ENCODE measurements around the gene CCT2.

- TF ChIP-seq POLR2A (IDR thresholded peaks at IDR 0.05) (no peak), CTCF (IDR thresholded peaks at IDR 0.05 in 8 of 11, conservative IDR thresholded peaks at IDR 0.05 in 3 of 11) (no peak), POLR2AphosphoS5 (IDR thresholded peaks at IDR 0.05) (no peak)
Measured at GRCh38 chr12:69595689-69596088, 10.4 kb downstream of the CCT2 start.

All from spleen (tissue), 7 donors.